Endothelial cell of hepatic sinusoid (primary cell): ENCODE data around the gene FHIT.

Source experiments
- in situ Hi-C: cut with HindIII; loops from 2 replicates; pipeline ENCODE4 v1.10.0; 2017; ENCODE audit warnings: low sequenced_read_pairs

The FHIT gene

GRCh38 chr3:61251174-61251972 is at the start of gene FHIT:
Gene FHIT, minus strand, starts transcription at chr3:61251452.
- in situ Hi-C loops = no loop called here

GRCh38 chr3:61300786-61301185 is 49.5 kb upstream of the FHIT start:
- in situ Hi-C loops = no loop called here

- in situ Hi-C loops = no loop called here
Observed at GRCh38 chr3:61300006-61300380, 48.7 kb upstream of the FHIT start.

GRCh38 chr3:61299343-61300005 is 48.2 kb upstream of the FHIT start:
- in situ Hi-C loops = no loop called here

- in situ Hi-C loops = no loop called here
Observed at GRCh38 chr3:61297821-61298220, 46.6 kb upstream of the FHIT start.

GRCh38 chr3:61288446-61288845 is 37.2 kb upstream of the FHIT start:
- in situ Hi-C loops = no loop called here

- in situ Hi-C loops = no loop called here
Observed at GRCh38 chr3:61283876-61284275, 32.6 kb upstream of the FHIT start.

GRCh38 chr3:61278713-61279112 is 27.5 kb upstream of the FHIT start:
- in situ Hi-C loops = no loop called here

- in situ Hi-C loops = no loop called here
Observed at GRCh38 chr3:61277411-61277810, 26.2 kb upstream of the FHIT start.

- in situ Hi-C loops = no loop called here
Observed at GRCh38 chr3:61269435-61269834, 18.2 kb upstream of the FHIT start.

- in situ Hi-C loops = no loop called here
Observed at GRCh38 chr3:61268644-61269043, 17.4 kb upstream of the FHIT start.

- in situ Hi-C loops = no loop called here
Observed at GRCh38 chr3:61264281-61264680, 13.0 kb upstream of the FHIT start.

GRCh38 chr3:61257148-61257547 is 5.9 kb upstream of the FHIT start:
- in situ Hi-C loops = no loop called here

- in situ Hi-C loops = no loop called here
Observed at GRCh38 chr3:61253756-61254155, 2.5 kb upstream of the FHIT start.

- in situ Hi-C loops = no loop called here
Observed at GRCh38 chr3:61252836-61253235, 1.6 kb upstream of the FHIT start.

GRCh38 chr3:61250784-61251173 is 473 bp downstream of the FHIT start:
- in situ Hi-C loops = no loop called here

- in situ Hi-C loops = no loop called here
Observed at GRCh38 chr3:61248496-61248895, 2.8 kb downstream of the FHIT start.

GRCh38 chr3:61247191-61247590 is 4.1 kb downstream of the FHIT start:
- in situ Hi-C loops = no loop called here

GRCh38 chr3:61239871-61240270 is 11.4 kb downstream of the FHIT start:
- in situ Hi-C loops = no loop called here

GRCh38 chr3:61237858-61238257 is 13.4 kb downstream of the FHIT start:
- in situ Hi-C loops = no loop called here

GRCh38 chr3:61236556-61236955 is 14.7 kb downstream of the FHIT start:
- in situ Hi-C loops = no loop called here

GRCh38 chr3:61233746-61234145 is 17.5 kb downstream of the FHIT start:
- in situ Hi-C loops = no loop called here

GRCh38 chr3:61231693-61232092 is 19.6 kb downstream of the FHIT start:
- in situ Hi-C loops = no loop called here
